Forelimb muscle (tissue), 1 donor: ENCODE data around the gene DDX27. TPM values are rescaled to one million over a fixed set of nuclear protein-coding genes. Genes with fewer than 3 reads are reported as not detected.

Source experiments
- DNase-seq: peaks from one replicate; pipeline ENCODE4 v3.0.0-alpha.2; 2013; ENCODE audit warnings: low read depth
- polyA plus RNA-seq: library from polyadenylated mRNA; unstranded; fragments of 120-200 nt; gene quantifications from one replicate; pipeline ENCODE4 v1.2.1, GENCODE V29; 2013; ENCODE audit not compliant: insufficient read length

DDX27 gene
- polyA plus RNA-seq, 1 donor: 26.1 TPM

DNA sequence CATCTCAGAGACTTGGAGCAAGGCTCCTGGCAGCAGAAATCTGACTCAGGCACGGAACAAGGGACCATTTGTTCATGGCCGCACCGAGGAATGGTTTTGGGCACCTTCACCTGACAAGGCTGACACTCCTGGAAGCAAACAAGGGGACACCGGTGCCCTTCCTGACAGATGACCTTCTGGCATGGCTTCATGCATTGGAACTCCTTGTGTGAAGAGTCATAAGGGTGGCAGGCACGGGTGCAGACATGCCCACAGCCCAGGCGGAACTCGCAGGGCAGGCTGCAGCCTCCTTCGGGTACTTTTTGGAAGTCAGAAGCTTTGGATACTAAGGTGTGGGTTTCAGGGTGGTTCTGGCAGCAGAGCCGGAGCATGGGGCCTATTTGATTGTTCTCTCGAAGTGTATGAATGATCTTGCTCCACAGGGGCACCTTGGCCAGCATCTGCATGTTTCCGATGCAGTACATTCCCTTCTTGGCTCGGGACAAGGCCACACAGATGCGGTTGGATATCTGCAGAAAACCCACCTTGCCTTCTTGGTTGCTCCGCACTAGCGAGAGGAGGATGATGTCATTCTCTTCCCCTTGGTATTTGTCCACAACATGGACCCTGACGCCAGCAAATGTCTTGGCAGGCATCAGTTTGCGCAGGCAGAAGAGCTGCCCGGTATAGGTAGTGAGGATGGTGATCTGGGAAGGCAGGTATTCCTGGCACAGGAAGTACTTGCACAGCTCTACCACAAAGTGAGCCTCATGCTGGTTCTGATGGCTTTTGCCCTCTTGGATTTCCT lies 29.9 kb downstream of the DDX27 start:
- no peak for DNase-seq

DNA sequence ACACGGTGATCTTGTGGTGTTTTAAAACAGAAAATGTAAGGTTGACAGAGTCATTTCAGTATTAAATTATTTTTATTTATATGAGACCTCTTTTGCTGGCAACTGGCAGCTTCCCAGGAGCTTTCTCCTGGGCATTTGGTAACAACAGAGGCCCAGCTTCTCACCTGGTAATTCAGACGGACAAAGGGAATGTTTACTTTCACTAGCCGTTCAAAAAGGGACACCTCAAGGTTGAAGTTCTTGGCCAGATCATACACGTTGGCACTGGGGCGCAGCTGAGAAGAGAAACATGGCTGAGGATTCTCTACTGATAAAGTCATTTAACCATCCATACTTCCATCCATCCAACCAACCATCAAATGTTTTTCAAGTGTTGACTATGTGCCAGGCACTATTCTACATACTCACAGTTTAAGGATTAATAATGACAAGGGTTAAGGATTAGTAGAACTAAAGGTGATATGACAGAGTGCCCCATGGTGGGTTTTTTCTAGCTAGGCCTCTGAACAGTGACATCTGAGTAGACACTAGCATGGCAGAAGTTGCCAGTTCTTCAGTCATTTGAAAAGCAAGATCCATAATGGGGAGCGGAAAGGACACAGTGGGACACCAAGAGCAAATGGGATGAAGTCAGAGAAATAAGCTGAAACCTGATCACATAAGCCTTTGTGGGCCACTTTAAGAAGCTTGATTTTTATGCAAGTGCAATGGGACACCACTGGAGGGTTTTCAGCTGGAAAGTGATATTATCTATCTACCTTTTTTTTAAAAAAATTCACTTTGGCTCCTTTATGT lies 33.5 kb downstream of the DDX27 start:
- DNase-seq: no peak

GRCh38 chr20:49256261-49256660 lies 37.0 kb downstream of the DDX27 start:
- no peak for DNase-seq

DNA sequence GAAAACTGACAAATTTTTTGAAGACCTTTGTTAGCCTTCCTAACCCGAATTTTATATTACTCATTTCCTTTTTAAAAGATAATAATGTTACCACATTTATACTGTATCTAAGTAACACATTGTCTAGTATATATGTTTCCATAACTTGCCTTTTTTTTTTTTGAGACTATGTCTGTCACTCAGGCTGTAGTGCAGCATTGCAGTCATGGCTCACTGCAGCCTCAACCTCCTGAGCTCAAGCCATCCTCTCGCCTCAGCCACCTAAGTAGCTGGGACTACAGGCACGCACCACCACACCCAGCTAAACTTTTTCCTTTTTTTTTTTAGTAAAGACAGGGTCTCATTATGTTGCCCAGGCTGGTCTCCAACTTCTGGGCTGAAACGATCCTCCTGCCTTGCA lies 40.1 kb downstream of the DDX27 start:
- no peak for DNase-seq

- DNase-seq: no peak
Measured at GRCh38 chr20:49259799-49260198, 40.6 kb downstream of the DDX27 start.

DNA sequence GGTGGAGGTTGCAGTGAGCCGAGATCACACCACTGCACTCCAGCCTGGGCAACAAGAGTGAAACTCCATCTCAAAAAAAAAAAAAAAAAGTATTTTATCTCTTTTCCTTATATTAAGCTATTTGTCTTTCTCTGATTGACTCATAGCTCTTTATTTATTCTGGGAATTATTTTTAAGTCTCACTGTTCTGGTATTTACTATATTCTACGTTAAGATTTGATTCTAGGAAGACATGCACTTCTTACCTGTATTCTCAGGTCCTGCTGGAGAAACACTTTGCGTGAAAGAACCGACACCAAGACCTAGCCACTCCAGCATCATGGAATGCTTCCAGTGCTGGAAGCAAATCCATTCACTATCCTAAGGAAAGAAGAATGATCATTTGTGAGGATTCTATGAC lies 41.0 kb downstream of the DDX27 start:
- no peak for DNase-seq

DNA sequence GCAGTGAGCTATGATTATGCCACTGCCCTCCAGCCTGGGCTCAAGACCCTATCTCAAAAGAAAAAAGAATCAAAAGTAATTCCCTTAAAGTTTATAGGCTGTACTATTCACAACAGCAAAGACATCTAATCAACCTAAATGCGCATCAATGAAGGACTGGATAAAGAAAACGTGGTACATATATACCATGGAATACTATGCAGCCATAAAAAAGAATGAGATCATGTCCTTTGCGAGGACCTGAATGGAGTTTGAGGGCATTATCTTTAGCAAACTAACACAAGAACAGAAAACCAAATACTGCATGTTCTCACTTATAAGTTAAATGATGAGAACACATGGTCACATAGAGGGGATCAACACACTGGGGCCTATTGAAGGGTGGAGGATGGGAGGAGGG lies 42.0 kb downstream of the DDX27 start:
- DNase-seq: no peak

GRCh38 chr20:49262444-49262843 lies 43.2 kb downstream of the DDX27 start:
- DNase-seq: no peak

GRCh38 chr20:49267327-49267726 lies 48.1 kb downstream of the DDX27 start:
- DNase-seq: no peak

DNA sequence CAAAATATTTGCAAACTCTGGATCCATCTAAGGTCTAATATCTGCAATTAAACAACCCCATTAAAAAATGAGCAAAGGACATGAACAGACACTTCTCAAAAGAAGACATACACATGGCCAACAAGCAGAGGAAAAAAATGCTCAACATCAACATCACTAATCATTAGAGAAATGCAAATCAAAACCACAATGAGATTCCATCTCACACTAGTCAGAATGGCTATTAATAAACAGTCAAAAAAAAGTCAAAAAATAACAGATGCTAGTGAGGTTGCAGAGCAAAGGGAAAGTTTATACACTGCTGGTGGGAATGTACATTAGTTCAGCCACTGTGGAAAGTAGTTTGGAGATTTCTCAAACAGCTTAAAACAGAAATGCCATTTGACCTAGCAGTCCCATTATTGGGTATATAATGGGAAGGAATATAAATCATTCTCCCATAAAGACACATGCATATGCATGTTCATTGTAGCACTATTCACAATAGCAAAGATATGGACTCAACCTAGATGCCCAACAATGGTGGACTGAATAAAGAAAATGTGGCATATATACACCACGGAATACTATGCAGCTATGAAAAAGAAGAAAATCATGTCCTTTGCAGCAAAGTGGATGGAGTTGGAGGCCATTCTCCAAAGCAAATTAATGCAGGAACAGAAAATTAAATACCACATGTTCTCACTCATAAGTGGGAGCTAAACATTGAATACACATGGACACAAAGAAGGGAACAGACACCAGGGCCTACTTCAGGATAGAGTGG lies 49.6 kb downstream of the DDX27 start:
- no peak for DNase-seq

DNA sequence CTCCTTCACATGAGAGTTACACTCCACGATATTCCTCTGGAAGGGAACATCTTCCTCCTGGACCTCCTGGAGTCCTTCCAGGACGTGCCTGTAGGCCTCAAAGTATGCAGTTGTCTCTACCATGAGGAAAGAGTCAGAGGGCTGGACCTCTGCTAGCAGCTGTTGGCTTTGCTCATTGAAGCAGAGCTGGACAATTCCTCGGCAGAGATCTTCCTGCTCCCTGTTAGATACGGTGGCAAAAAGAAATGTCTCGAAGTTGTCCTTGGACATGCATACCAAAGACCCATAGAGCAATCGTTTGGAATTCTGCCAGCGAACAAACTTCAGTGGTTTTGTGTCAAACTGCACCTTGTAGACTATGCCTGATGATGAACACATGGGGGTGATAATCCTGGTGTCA lies 51.0 kb downstream of the DDX27 start:
- no peak for DNase-seq

- no peak for DNase-seq
Measured at GRCh38 chr20:49270736-49271135, 51.5 kb downstream of the DDX27 start.

DNA sequence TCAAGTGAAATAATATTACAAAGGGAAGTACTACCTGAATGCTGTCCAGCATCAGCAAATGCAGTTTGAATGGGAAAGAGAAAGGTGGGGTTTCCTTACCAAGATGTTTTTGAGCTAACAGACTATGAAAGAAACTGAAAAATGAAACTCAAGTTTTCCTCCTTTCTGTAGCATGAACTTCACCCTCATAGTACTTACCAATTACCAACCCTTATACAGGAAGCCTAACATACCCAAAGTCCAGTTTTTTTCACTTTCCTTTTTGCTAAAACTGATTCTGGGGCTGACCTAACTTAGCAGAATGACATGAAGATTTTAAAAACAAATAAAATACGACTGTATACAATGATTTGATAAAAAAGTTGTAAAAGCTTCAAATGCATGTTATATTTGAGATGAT lies 53.4 kb downstream of the DDX27 start:
- no peak for DNase-seq

GRCh38 chr20:49273696-49274277 lies 54.6 kb downstream of the DDX27 start:
- no peak for DNase-seq

DNA sequence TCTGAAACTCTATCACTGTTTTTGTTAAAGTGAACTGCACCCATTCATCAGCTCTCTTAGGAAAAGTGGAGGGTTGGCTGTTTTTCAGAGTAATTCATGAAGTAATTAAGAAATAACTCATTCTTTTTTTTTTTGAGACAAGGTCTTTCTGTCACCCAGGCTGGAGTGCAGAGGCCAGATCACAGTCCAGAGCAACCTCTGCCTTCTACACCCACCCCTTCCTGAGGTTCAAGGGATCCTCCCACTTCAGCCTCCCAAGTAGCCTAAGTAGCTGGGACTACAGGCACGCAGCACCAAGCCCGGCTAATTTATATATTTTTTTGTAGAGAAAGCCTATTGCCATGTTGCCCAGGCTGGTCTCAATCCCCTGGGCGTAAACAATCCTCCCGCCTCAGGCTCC lies 56.0 kb downstream of the DDX27 start:
- no peak for DNase-seq

- no peak for DNase-seq
Measured at GRCh38 chr20:49275636-49276035, 56.4 kb downstream of the DDX27 start.

- DNase-seq: no peak
Measured at GRCh38 chr20:49276161-49276960, 57.1 kb downstream of the DDX27 start.

GRCh38 chr20:49276961-49277785 lies 58.0 kb downstream of the DDX27 start:
- DNase-seq: no peak

- no peak for DNase-seq
Measured at GRCh38 chr20:49277786-49278035, 58.5 kb downstream of the DDX27 start.

DNA sequence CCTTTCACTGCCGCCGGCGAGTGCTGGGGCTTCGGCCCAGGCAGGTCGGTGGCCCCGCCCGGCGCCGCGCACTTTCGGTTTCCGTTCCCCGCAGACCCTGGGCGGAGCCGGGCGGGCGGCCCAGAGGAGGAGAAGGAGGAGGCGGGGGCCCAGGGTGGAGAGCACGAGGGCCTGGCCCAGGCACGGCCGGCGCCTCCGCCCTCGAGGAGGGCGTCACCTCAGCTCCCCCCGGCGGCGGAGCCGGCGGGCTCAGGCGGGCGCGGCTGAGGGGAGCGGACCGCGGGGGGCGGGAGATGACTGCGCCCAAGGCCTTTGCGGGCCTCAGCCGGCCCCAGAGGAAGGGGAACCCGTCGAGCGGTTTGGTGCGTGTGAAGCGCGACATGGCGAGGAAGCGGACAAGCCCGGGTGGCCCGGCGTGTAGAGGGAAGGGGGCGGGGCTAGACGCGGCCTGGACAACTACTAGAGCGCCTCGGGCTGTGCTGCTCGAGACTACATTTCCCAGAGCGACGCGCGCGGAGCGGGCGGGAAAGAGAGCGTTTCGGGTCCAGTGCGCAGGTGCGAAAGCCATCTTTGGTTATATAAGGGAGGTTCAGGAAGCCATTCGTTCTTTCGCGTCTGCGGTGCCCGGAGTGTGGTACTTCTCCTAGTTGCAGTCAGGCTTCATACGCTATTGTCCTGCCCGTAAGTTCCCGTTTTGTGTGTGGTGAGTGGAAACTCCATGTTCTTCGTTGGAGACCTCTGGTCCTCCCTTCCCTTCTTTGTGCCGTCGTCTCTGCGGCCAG lies 59.0 kb downstream of the DDX27 start, which contains the start of gene ZNFX1:
Gene ZNFX1, minus strand, starts transcription at position 22 of the 782 bp plus-strand sequence. CDS start 2,218 bp downstream, outside the sequence.
- peak; percentile 98 for DNase-seq
